ENCODE measurements around the gene ATP10D.
A peak's percentile ranks its signal among the peaks of the same experiment; 100 is the strongest.

The ATP10D gene

DNA sequence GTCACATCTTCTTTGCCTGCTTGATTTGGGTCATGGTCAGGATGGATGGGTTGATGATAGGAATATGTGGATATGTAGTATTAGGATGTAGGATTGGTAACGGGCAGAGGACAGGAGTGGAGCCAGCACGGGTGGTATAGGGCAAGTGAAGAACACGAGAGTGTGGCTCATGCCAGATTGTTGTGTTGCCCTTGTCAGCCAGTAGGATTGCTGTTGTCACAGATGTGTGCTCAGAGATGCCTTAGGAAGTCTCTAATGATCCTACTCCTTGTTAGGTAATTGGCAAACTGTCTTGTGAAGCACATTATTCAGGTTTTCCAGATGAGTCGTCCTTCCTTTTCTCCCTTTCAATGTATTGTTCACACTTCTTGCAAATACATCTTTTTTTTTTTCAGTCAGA, 5.5 kb downstream of the ATP10D start:
- no peaks in the 10 kb centered on the region for H3K36me3 ChIP-seq (ENCODE audit: control insufficient read depth in 1 of 2, insufficient read depth in 2 of 2, low read length in 2 of 2)
- H3K4me1 ChIP-seq (ENCODE audit: control insufficient read depth in 1 of 2, insufficient read depth in 2 of 2, low read length in 2 of 2) = peaks cover 7 to 13% of the 10 kb centered on the region in 2 donors
- no peaks in the 10 kb centered on the region for H3K27me3 ChIP-seq (ENCODE audit: low read depth, low read length)
- H3K4me3 ChIP-seq (ENCODE audit: low read depth in 1 of 2, low read length in 2 of 2) = peak overlapping the region in 1 of 2 donors; percentile 8
- H3K27ac ChIP-seq (ENCODE audit: low read length) = no peak overlapping the region
- H3K9me3 ChIP-seq (ENCODE audit: control insufficient read depth in 1 of 2, low read length in 2 of 2) = no peaks in the 10 kb centered on the region

DNA sequence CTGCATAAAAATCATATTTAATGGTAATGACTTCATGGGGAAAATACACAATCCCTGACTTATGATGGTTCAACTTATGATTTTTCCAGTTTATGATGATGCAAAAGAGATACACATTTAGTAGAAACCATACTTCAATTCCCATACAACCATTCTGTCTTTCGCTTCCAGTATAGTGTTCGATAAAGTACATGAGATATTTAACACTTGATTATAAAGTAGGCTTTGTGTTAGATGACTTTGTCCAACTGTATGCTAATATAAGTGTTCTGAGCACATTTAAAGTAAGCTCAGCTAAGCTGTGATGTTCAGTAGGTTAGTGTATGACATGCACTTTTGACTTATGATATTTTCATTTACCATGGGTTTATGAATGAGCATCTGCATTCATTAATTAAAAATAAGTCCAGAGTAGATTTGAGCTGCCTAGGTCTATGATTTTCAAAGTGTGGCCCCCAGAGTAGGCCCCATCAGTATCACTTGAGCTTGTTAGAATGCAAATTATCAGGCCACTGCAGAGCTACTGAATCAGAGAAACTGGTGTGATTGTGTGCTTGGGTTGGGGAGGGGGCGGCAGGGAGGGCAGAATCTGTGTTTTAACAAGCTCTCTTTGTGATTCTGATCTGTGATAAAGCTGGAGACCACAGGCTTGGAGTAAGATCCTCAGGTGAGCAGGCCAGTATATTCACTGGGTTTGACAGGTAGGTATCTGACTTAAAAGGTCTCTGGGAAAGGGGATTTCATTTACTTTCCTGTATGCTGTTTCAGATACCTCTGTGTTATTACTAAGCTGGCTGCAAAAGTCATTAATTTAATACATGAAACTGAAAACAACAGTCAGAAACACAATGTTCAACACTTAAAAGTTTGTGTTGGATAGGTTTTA, 8.4 kb downstream of the ATP10D start:
- H3K4me3 ChIP-seq (ENCODE audit: low read depth in 1 of 2, low read length in 2 of 2) = no peak overlapping the region
- H3K4me1 ChIP-seq (ENCODE audit: control insufficient read depth in 1 of 2, insufficient read depth in 2 of 2, low read length in 2 of 2) = peaks cover 0 to 6% of the 10 kb centered on the region in 2 donors
- no peaks in the 10 kb centered on the region for H3K36me3 ChIP-seq (ENCODE audit: control insufficient read depth in 1 of 2, insufficient read depth in 2 of 2, low read length in 2 of 2)
- no peaks in the 10 kb centered on the region for H3K9me3 ChIP-seq (ENCODE audit: control insufficient read depth in 1 of 2, low read length in 2 of 2)
- no peak overlapping the region for H3K27ac ChIP-seq (ENCODE audit: low read length)
- no peaks in the 10 kb centered on the region for H3K27me3 ChIP-seq (ENCODE audit: low read depth, low read length)

DNA sequence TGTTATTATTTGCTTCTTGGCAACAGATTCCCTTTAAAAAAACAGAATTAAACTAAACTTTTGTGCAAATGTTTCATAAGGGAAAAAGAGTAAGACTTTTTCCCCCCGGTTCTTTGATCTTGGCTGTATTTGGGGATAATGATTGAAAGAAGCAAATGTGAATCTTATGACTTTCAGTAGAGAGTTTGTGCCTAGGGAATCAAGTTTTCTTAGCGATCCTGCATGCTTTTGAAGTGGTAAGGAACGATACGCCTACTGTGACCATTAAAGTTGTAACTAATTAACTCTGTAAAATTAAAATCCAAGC, 9.0 kb downstream of the ATP10D start:
- Histone ChIP-seq H3K9me3 (ENCODE audit: control insufficient read depth in 1 of 2, low read length in 2 of 2) (no peaks in the 10 kb centered on the region), H3K4me1 (ENCODE audit: control insufficient read depth in 1 of 2, insufficient read depth in 2 of 2, low read length in 2 of 2) (peaks cover 0 to 11% of the 10 kb centered on the region in 2 donors), H3K27ac (ENCODE audit: low read length) (no peak overlapping the region), H3K27me3 (ENCODE audit: low read depth, low read length) (no peaks in the 10 kb centered on the region), H3K4me3 (ENCODE audit: low read depth in 1 of 2, low read length in 2 of 2) (no peak overlapping the region), H3K36me3 (ENCODE audit: control insufficient read depth in 1 of 2, insufficient read depth in 2 of 2, low read length in 2 of 2) (no peaks in the 10 kb centered on the region)

DNA sequence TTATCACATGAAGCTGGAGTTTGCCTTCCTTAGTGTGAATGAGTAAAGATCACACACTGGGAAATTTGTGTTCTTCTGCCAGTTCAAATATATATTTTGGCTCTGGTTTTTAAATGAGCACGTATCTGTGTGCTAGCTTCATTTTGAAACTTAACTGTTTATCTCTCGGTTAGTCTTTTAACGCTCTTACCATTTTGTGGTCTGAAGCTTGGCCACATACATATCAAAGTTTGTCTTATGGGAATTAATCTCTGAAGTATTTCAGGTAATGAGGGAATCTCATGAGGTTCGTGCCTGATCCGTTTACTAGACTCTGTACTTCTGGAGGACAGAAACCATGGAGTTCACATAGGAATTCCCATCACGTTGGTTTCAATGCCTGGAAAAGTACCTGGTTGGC, 13.8 kb downstream of the ATP10D start:
- Histone ChIP-seq H3K4me1 (ENCODE audit: control insufficient read depth in 1 of 2, insufficient read depth in 2 of 2, low read length in 2 of 2) (peaks cover 2 to 15% of the 10 kb centered on the region in 2 donors), H3K36me3 (ENCODE audit: control insufficient read depth in 1 of 2, insufficient read depth in 2 of 2, low read length in 2 of 2) (no peaks in the 10 kb centered on the region), H3K9me3 (ENCODE audit: control insufficient read depth in 1 of 2, low read length in 2 of 2) (no peaks in the 10 kb centered on the region), H3K27ac (ENCODE audit: low read length) (no peak overlapping the region), H3K27me3 (ENCODE audit: low read depth, low read length) (no peaks in the 10 kb centered on the region), H3K4me3 (ENCODE audit: low read depth in 1 of 2, low read length in 2 of 2) (no peak overlapping the region)

GRCh38 chr4:47499700-47500099, 14.6 kb downstream of the ATP10D start:
- H3K9me3 ChIP-seq (ENCODE audit: control insufficient read depth in 1 of 2, low read length in 2 of 2) = no peaks in the 10 kb centered on the region
- no peak overlapping the region for H3K27ac ChIP-seq (ENCODE audit: low read length)
- H3K36me3 ChIP-seq (ENCODE audit: control insufficient read depth in 1 of 2, insufficient read depth in 2 of 2, low read length in 2 of 2) = no peaks in the 10 kb centered on the region
- peaks cover 2 to 15% of the 10 kb centered on the region in 2 donors for H3K4me1 ChIP-seq (ENCODE audit: control insufficient read depth in 1 of 2, insufficient read depth in 2 of 2, low read length in 2 of 2)
- no peaks in the 10 kb centered on the region for H3K27me3 ChIP-seq (ENCODE audit: low read depth, low read length)
- H3K4me3 ChIP-seq (ENCODE audit: low read depth in 1 of 2, low read length in 2 of 2) = no peak overlapping the region

DNA sequence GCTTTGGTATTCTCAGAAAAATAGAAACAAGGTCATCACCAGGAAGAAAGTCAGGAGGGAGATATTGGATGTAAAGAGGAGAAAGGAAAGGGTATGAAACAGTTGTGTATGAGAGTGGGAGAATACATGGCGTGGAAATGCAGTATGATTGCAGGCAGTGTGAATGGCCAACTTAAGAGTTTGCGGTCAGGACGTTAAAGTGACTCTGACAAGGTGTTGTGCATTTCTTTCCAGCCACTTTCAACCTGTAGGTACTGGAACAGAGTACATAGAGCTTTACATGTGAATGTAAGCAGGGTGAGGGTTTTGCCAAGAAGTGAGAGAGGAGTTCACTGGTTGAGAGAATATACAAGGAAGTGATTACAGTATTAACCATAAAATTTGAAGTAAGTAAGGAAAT, 15.7 kb downstream of the ATP10D start:
- H3K4me1 ChIP-seq (ENCODE audit: control insufficient read depth in 1 of 2, insufficient read depth in 2 of 2, low read length in 2 of 2) = peaks cover 2 to 15% of the 10 kb centered on the region in 2 donors
- H3K27me3 ChIP-seq (ENCODE audit: low read depth, low read length) = no peaks in the 10 kb centered on the region
- H3K4me3 ChIP-seq (ENCODE audit: low read depth in 1 of 2, low read length in 2 of 2) = no peak overlapping the region
- H3K36me3 ChIP-seq (ENCODE audit: control insufficient read depth in 1 of 2, insufficient read depth in 2 of 2, low read length in 2 of 2) = no peaks in the 10 kb centered on the region
- H3K9me3 ChIP-seq (ENCODE audit: control insufficient read depth in 1 of 2, low read length in 2 of 2) = no peaks in the 10 kb centered on the region
- H3K27ac ChIP-seq (ENCODE audit: low read length) = no peak overlapping the region

GRCh38 chr4:47505147-47505546, 20.1 kb downstream of the ATP10D start:
- no peak overlapping the region for H3K4me3 ChIP-seq (ENCODE audit: low read depth in 1 of 2, low read length in 2 of 2)
- no peaks in the 10 kb centered on the region for H3K9me3 ChIP-seq (ENCODE audit: control insufficient read depth in 1 of 2, low read length in 2 of 2)
- no peaks in the 10 kb centered on the region for H3K27me3 ChIP-seq (ENCODE audit: low read depth, low read length)
- peaks cover 0 to 4% of the 10 kb centered on the region in 2 donors for H3K4me1 ChIP-seq (ENCODE audit: control insufficient read depth in 1 of 2, insufficient read depth in 2 of 2, low read length in 2 of 2)
- H3K27ac ChIP-seq (ENCODE audit: low read length) = no peak overlapping the region
- no peaks in the 10 kb centered on the region for H3K36me3 ChIP-seq (ENCODE audit: control insufficient read depth in 1 of 2, insufficient read depth in 2 of 2, low read length in 2 of 2)

DNA sequence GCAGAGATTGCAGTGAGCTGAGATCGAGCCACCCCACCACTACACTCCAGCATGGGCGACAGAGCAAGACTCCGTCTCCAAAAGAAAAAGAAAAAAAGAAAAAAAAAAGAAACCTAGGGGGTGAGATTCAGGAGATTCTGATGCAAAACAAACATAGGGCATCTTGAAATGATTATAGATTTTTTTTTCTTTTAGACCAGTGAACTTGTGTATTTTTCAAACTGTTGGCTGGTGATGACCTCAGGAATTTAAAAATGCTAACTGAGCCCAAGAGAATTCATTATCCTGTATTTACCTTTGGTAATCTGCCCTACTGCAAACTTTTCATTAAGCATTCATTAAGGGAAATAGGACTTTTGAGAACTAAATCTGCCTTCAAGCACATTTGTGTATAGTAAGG, 20.6 kb downstream of the ATP10D start:
- peaks cover 0 to under 1% of the 10 kb centered on the region in 2 donors for H3K4me1 ChIP-seq (ENCODE audit: control insufficient read depth in 1 of 2, insufficient read depth in 2 of 2, low read length in 2 of 2)
- H3K27ac ChIP-seq (ENCODE audit: low read length) = no peak overlapping the region

DNA sequence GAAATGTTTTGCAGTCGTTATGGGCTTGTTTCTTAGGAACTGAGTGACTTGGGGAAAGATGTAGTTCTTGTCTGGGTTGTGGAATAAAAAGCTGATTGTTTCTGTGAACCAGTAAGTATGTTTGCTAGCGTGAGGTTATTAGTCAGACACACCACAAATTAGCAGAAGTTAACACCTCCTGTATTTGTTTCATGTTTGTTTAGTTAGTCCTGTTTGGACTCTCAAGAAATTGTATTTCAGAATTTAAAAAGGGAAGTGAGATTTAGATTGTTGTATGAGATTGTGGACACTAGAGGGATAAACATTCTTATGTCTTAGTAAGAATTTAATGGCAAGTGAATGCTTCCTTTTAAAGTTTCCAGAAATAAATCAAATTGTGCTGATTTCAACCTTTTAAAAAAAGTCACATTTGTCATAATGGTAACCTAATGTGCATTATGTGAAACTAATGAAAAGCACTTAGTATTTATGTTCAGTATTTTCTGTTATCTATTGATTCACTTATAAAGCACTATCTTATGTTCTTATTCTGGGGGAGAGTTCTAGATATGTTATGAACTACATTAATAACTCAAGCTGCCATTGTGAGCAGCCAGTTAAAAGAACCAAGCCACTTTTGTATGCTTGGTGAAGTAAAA, 25.6 kb downstream of the ATP10D start:
- H3K36me3 ChIP-seq (ENCODE audit: control insufficient read depth in 1 of 2, insufficient read depth in 2 of 2, low read length in 2 of 2) = peaks cover 4 to 15% of the 10 kb centered on the region in 2 donors
- no peak overlapping the region for H3K27ac ChIP-seq (ENCODE audit: low read length)
- no peaks in the 10 kb centered on the region for H3K9me3 ChIP-seq (ENCODE audit: control insufficient read depth in 1 of 2, low read length in 2 of 2)
- peaks cover 0 to 9% of the 10 kb centered on the region in 2 donors for H3K4me1 ChIP-seq (ENCODE audit: control insufficient read depth in 1 of 2, insufficient read depth in 2 of 2, low read length in 2 of 2)
- H3K27me3 ChIP-seq (ENCODE audit: low read depth, low read length) = no peaks in the 10 kb centered on the region
- H3K4me3 ChIP-seq (ENCODE audit: low read depth in 1 of 2, low read length in 2 of 2) = no peak overlapping the region

More for the DNA sequence above, 20.6 kb downstream of the ATP10D start:
- Histone ChIP-seq H3K36me3 (ENCODE audit: control insufficient read depth in 1 of 2, insufficient read depth in 2 of 2, low read length in 2 of 2) (no peaks in the 10 kb centered on the region), H3K4me3 (ENCODE audit: low read depth in 1 of 2, low read length in 2 of 2) (no peak overlapping the region), H3K9me3 (ENCODE audit: control insufficient read depth in 1 of 2, low read length in 2 of 2) (no peaks in the 10 kb centered on the region), H3K27me3 (ENCODE audit: low read depth, low read length) (no peaks in the 10 kb centered on the region)

GRCh38 chr4:47513461-47513860, 28.4 kb downstream of the ATP10D start:
- H3K9me3 ChIP-seq (ENCODE audit: control insufficient read depth in 1 of 2, low read length in 2 of 2) = no peaks in the 10 kb centered on the region
- H3K4me3 ChIP-seq (ENCODE audit: low read depth in 1 of 2, low read length in 2 of 2) = no peak overlapping the region
- H3K27me3 ChIP-seq (ENCODE audit: low read depth, low read length) = no peaks in the 10 kb centered on the region
- H3K36me3 ChIP-seq (ENCODE audit: control insufficient read depth in 1 of 2, insufficient read depth in 2 of 2, low read length in 2 of 2) = peaks cover 8 to 16% of the 10 kb centered on the region in 2 donors
- H3K4me1 ChIP-seq (ENCODE audit: control insufficient read depth in 1 of 2, insufficient read depth in 2 of 2, low read length in 2 of 2) = peaks cover 0 to 9% of the 10 kb centered on the region in 2 donors
- no peak overlapping the region for H3K27ac ChIP-seq (ENCODE audit: low read length)

DNA sequence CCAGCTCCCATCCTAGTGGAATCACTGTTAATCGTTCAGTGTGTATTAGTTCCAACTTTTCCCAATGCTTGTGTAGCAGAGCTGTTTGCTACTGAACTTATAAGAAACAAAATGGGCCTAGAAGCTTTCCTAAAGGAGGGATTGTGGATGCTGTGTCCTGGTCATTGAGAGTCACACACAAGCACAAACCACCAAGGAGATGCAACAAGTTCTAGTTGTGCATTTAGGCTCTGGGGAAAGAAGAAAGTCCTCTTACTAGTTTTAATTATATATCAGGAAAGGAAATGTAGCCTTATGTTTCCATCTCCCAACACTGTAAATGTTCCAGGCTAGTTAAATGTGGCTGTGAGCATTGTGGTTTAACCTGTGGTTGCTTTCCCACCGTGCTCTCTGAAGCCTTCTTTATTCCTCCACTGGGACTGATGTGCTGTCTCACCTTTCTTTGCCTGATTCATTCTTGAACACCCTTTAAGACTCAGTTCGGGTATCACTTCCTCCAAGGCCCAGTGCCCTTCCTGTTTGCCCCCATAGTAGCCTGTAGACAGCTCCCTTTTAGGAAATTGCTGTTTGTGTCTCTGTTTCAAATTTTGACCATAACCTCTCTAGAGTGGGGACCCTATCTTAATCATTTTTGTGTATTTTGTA, 34.3 kb downstream of the ATP10D start:
- Histone ChIP-seq H3K4me1 (ENCODE audit: control insufficient read depth in 1 of 2, insufficient read depth in 2 of 2, low read length in 2 of 2) (no peaks in the 10 kb centered on the region), H3K9me3 (ENCODE audit: control insufficient read depth in 1 of 2, low read length in 2 of 2) (no peaks in the 10 kb centered on the region), H3K27me3 (ENCODE audit: low read depth, low read length) (no peaks in the 10 kb centered on the region), H3K27ac (ENCODE audit: low read length) (no peak overlapping the region), H3K4me3 (ENCODE audit: low read depth in 1 of 2, low read length in 2 of 2) (no peak overlapping the region), H3K36me3 (ENCODE audit: control insufficient read depth in 1 of 2, insufficient read depth in 2 of 2, low read length in 2 of 2) (peaks cover 5 to 18% of the 10 kb centered on the region in 2 donors)

All from muscle layer of duodenum (tissue), 2 donors.